HEK293T (cell line): ENCODE results near the gene CCM2.

Experiments
- CTCF ChIA-PET: fragments of 350-600 bp; formaldehyde crosslinking; extraction: SDS; loops from one replicate; lab custom pipeline; 2021; ENCODE audit warnings: antibody characterized with exemption, inconsistent platforms; lab: Yijun Ruan, JAX
- POLR2A ChIA-PET: fragments of 350-600 bp; formaldehyde crosslinking; extraction: SDS; loops from one replicate; lab custom pipeline; 2020; ENCODE audit warnings: antibody characterized with exemption, inconsistent platforms; lab: Yijun Ruan, JAX
- DNase-seq: peaks from one replicate; pipeline ENCODE4 v3.0.0; 2012; ENCODE audit warnings: mixed read lengths; ENCODE audit errors: extremely low spot score
- ARNT ChIP-seq: fragments of 450-650 bp; IDR thresholded peaks from 2 replicates; pipeline ENCODE4 v1.6.1; 2017; ENCODE audit warnings: mild to moderate bottlenecking
- BHLHE40 ChIP-seq: fragments of 450-650 bp; IDR thresholded peaks from 2 replicates; pipeline ENCODE4 v1.6.1; 2016; ENCODE audit warnings: mild to moderate bottlenecking, moderate library complexity, borderline replicate concordance
- CTBP1 ChIP-seq: fragments of 450-650 bp; IDR thresholded peaks from 2 replicates; pipeline ENCODE4 v1.6.1; 2016; ENCODE audit warnings: borderline replicate concordance
- ELF4 ChIP-seq: fragments of 450-650 bp; IDR thresholded peaks from 2 replicates; pipeline ENCODE4 v1.6.1; 2017; ENCODE audit warnings: antibody characterized with exemption
- FOXA1 ChIP-seq: fragments of 450-650 bp; IDR thresholded peaks from 2 replicates; pipeline ENCODE4 v1.6.1; 2016; ENCODE audit warnings: mild to moderate bottlenecking
- FOXK2 ChIP-seq: fragments of 450-650 bp; IDR thresholded peaks from 2 replicates; pipeline ENCODE4 v1.6.1; 2016; ENCODE audit warnings: mild to moderate bottlenecking
- FOXM1 ChIP-seq: fragments of 450-650 bp; IDR thresholded peaks from 2 replicates; pipeline ENCODE4 v1.6.1; 2017; ENCODE audit warnings: mild to moderate bottlenecking, borderline replicate concordance
- HDGF ChIP-seq: fragments of 450-650 bp; IDR thresholded peaks from 2 replicates; pipeline ENCODE4 v1.6.1; 2017; ENCODE audit warnings: antibody characterized with exemption, borderline replicate concordance
- L3MBTL2 ChIP-seq: fragments of 450-650 bp; conservative IDR thresholded peaks from 2 replicates; pipeline ENCODE4 v1.6.1; 2016; ENCODE audit warnings: mild to moderate bottlenecking
- LEF1 ChIP-seq: fragments of 450-650 bp; IDR thresholded peaks from 2 replicates; pipeline ENCODE4 v1.6.1; 2017; ENCODE audit warnings: mild to moderate bottlenecking, borderline replicate concordance
- NFRKB ChIP-seq: fragments of 450-650 bp; IDR thresholded peaks from 2 replicates; pipeline ENCODE4 v1.6.1; 2016; ENCODE audit warnings: mild to moderate bottlenecking, moderate library complexity
- SP1 ChIP-seq: fragments of 450-650 bp; IDR thresholded peaks from 2 replicates; pipeline ENCODE4 v1.6.1; 2017
- SUZ12 ChIP-seq: fragments of 450-650 bp; IDR thresholded peaks from 2 replicates; pipeline ENCODE4 v1.6.1; 2016; ENCODE audit warnings: mild to moderate bottlenecking
- TARDBP ChIP-seq: fragments of 450-650 bp; IDR thresholded peaks from 2 replicates; pipeline ENCODE4 v1.6.1; 2016
- ZNF384 ChIP-seq: fragments of 450-650 bp; IDR thresholded peaks from 2 replicates; pipeline ENCODE4 v1.6.1; 2016
- TF ChIP-seq, protein P1 (sequence below): fragments of 450-650 bp; IDR thresholded peaks from 2 replicates; pipeline ENCODE4 v1.6.1; 2016

The CCM2 gene

GRCh38 chr7:44958645-44959344 is 41.2 kb upstream of the CCM2 start:
- DNase-seq, result no peak
- ChIA-PET CTCF (no interaction called here), POLR2A (no interaction called here)
- no peak for TF ChIP-seq FOXM1

DNA sequence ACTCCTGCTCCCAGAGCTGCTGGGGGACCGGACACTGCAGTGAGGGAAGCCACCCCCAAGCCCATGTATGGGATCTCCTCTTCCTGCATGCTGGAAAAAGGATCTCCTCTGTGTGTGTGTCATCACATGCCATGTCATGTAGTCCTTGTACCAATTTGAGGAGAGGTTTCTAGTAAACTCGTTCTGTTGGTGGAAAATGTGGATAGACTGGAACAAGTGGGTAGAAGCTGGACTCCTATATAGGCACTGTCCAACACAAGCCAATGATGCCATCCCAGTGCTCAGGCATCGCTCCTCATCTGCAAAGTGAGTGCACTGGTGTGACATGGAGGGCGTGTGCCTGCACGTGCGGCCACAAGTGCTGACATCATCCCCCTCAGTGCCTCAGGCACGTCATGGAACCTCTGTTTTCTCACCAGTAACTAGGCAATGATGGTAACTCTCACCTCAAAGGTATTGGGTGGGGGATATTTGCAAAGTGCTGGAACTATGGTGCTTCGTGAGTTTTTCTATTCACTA is 40.5 kb upstream of the CCM2 start:
- CTCF ChIA-PET, result no interaction called here
- DNase-seq, result no peak
- TF ChIP-seq, protein P1, sequence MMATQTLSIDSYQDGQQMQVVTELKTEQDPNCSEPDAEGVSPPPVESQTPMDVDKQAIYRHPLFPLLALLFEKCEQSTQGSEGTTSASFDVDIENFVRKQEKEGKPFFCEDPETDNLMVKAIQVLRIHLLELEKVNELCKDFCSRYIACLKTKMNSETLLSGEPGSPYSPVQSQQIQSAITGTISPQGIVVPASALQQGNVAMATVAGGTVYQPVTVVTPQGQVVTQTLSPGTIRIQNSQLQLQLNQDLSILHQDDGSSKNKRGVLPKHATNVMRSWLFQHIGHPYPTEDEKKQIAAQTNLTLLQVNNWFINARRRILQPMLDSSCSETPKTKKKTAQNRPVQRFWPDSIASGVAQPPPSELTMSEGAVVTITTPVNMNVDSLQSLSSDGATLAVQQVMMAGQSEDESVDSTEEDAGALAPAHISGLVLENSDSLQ, result no peak
- TF ChIP-seq SUZ12, result no peak
- no peak for TF ChIP-seq L3MBTL2
- TF ChIP-seq HDGF, result no peak
- TF ChIP-seq ARNT, result no peak
- TF ChIP-seq BHLHE40, result no peak
- POLR2A ChIA-PET, result no interaction called here

GRCh38 chr7:44960011-44960580 is 39.9 kb upstream of the CCM2 start:
- CTCF ChIA-PET, result no interaction called here
- no peak for TF ChIP-seq SP1
- TF ChIP-seq BHLHE40, result no peak
- TF ChIP-seq, protein P1, result no peak
- TF ChIP-seq ELF4, result no peak
- no peak for TF ChIP-seq ARNT
- TF ChIP-seq ZNF384, result no peak
- TF ChIP-seq HDGF, result no peak
- TF ChIP-seq FOXA1, result no peak
- no peak for TF ChIP-seq TARDBP
- TF ChIP-seq SUZ12, result no peak
- no peak for TF ChIP-seq L3MBTL2
- no peak for TF ChIP-seq FOXK2
- TF ChIP-seq FOXM1, result no peak
- TF ChIP-seq LEF1, result no peak
- no peak for TF ChIP-seq NFRKB
- TF ChIP-seq CTBP1, result no peak
- DNase-seq, result no peak
- POLR2A ChIA-PET, result no interaction called here

- ChIA-PET CTCF (interaction anchor here (1.7 kb wide), 1 partner anchor 12 kb away, joined by 3 read pairs; no protein-coding TSS in a partner anchor), POLR2A (no interaction called here)
- TF ChIP-seq, protein P1, result no peak
- TF ChIP-seq L3MBTL2, result no peak
- TF ChIP-seq TARDBP, result no peak
- TF ChIP-seq BHLHE40, result no peak
- TF ChIP-seq FOXM1, result no peak
- TF ChIP-seq SUZ12, result no peak
- TF ChIP-seq ARNT, result no peak
- TF ChIP-seq CTBP1, result no peak
- no peak for TF ChIP-seq FOXK2
- TF ChIP-seq ZNF384, result no peak
- no peak for TF ChIP-seq FOXA1
- no peak for TF ChIP-seq LEF1
- TF ChIP-seq NFRKB, result no peak
- TF ChIP-seq HDGF, result no peak
- no peak for DNase-seq
Measured at GRCh38 chr7:44961844-44962482, 38.0 kb upstream of the CCM2 start.

GRCh38 chr7:44962483-44963251 is 37.3 kb upstream of the CCM2 start:
- no peak for DNase-seq
- TF ChIP-seq L3MBTL2 (no peak), CTBP1 (no peak), ZNF384 (no peak), HDGF (no peak), ARNT (no peak), FOXM1 (no peak), TARDBP (no peak), SP1 (no peak), BHLHE40 (no peak), FOXA1 (no peak), ELF4 (no peak), FOXK2 (no peak), LEF1 (no peak), SUZ12 (no peak)
- TF ChIP-seq, protein P1, result no peak
- ChIA-PET CTCF (interaction anchor here (1.7 kb wide), 1 partner anchor 11 kb away, joined by 3 read pairs; no protein-coding TSS in a partner anchor), POLR2A (no interaction called here)
